GM18873 (cell line): ENCODE results near the gene ATXN7L2.

ENCODE experiments used
- ATAC-seq: cut with Tn5 transposase; IDR thresholded peaks from one replicate; pipeline ENCODE4 v1.9.1; 2021; ENCODE audit warnings: mild to moderate bottlenecking, moderate library complexity, moderate number of reproducible peaks; ENCODE audit not compliant: unreplicated experiment, low FRiP score

Gene ATXN7L2

GRCh38 chr1:109541102-109541501, 57.4 kb downstream of the ATXN7L2 start:
- ATAC-seq, result no peak
